Tibial nerve (tissue), 3 donors: ENCODE measurements around the gene NPR1.

Experiments used
- CTCF ChIP-seq, 5 experiments: fragments of 200-600 bp in 3 of 5; fragments of 450-650 bp in 2 of 5; sonication (generic) in 3 of 5; IDR thresholded peaks; one replicate each; pipeline ENCODE4 v1.5.1; 2016 to 2019; ENCODE audit warnings: antibody characterized with exemption in 5 of 5, mild to moderate bottlenecking in 3 of 5, moderate library complexity in 2 of 5
- POLR2A ChIP-seq, 2 donors: fragments of 450-650 bp; IDR thresholded peaks; one replicate each; pipeline ENCODE4 v1.6.1; 2017; ENCODE audit warnings: antibody characterized with exemption in 2 of 2, mild to moderate bottlenecking in 2 of 2, moderate library complexity in 2 of 2

GRCh38 chr1:153698020-153698922, 19.8 kb downstream of the NPR1 start:
- no peak for TF ChIP-seq POLR2A (IDR thresholded peaks at IDR 0.05)
- TF ChIP-seq CTCF (IDR thresholded peaks at IDR 0.05), result no peak
